Measurements from ENCODE around the gene APLNR.
A peak's percentile ranks its signal among the peaks of the same experiment; 100 is the strongest.
"Not testable (repeated sequence)": the region's sequence is repeated elsewhere in the genome, so short reads cannot be mapped to it uniquely, and the experiment has no call there.

APLNR gene

DNA sequence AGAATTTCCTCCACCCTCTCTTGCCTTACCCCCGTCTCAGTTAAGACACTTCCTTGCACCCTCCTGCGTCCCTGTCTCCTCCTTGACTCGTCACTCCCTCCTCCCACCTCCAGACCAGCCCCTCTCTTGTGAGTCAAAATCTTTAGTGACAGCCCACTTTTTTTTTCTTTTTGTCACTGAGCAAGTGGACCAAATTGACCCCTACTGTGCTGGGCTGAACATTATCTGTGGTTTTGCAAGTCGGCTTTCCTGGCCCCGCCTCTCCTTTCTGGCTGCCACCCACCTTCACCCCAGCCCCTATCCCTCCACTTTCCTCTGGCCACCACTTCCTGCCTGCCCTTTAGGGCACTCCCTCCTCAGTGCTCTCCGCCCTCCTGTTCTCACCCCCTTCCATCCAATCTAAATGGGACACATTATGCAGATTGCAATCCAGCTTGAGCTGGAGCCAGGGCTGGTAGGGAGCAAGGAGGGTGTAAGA lies at the start of gene APLNR:
TSS of gene APLNR (minus strand) at position 47 of the 478 bp plus-strand sequence. CDS start 246 bp downstream, outside the sequence.
- no peak within 1 kb of the TSS for H3K4me3 ChIP-seq (replicated peaks; ENCODE audit: low read depth, low read length)
- DNase-seq (ENCODE audit: low read depth), result no peak
- TF ChIP-seq, protein P1, sequence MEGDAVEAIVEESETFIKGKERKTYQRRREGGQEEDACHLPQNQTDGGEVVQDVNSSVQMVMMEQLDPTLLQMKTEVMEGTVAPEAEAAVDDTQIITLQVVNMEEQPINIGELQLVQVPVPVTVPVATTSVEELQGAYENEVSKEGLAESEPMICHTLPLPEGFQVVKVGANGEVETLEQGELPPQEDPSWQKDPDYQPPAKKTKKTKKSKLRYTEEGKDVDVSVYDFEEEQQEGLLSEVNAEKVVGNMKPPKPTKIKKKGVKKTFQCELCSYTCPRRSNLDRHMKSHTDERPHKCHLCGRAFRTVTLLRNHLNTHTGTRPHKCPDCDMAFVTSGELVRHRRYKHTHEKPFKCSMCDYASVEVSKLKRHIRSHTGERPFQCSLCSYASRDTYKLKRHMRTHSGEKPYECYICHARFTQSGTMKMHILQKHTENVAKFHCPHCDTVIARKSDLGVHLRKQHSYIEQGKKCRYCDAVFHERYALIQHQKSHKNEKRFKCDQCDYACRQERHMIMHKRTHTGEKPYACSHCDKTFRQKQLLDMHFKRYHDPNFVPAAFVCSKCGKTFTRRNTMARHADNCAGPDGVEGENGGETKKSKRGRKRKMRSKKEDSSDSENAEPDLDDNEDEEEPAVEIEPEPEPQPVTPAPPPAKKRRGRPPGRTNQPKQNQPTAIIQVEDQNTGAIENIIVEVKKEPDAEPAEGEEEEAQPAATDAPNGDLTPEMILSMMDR (IDR thresholded peaks at IDR 0.05; ENCODE audit: low read length, missing control alignments), result no peak

DNA sequence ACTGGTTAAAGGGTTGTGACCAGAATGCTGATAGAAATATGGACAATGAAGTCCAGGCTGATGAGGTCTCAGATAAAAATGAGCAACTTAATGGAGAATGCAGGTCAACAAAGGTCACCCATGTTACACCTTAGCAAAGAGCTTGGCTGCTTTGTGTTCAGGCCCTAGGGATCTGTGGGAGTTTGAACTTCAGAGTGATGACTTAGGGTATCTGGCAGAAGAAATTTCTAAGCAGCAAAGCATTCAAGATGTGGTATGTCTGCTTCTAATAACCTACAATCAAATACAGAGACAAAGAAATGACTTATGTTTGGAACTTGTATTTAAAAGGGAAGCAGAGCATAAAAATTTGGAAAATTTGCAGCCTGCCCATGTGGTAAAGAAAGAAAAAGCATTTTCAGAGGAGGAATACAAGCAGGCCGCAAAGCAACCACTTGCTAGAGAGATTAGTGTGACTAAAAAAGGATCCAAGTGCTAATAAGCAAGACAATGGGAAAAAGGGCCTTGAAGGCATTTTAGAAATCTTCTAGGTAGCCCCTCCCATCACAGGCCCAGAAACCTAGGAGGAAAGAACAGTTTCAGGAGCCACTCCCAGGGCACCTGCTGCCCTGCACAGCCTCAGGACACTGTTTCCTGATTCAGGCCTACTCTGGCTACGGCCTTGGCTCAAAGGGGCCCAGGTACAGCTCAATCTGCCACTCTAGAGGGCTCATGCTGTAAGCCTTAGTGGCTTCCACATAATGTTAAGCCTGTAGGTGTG lies 46.4 kb upstream of the APLNR start:
- TF ChIP-seq, protein P1 (IDR thresholded peaks at IDR 0.05; ENCODE audit: low read length, missing control alignments), result no peak
- no peak for DNase-seq (ENCODE audit: low read depth)
- no peak overlapping the region for H3K4me3 ChIP-seq (replicated peaks; ENCODE audit: low read depth, low read length)

DNA sequence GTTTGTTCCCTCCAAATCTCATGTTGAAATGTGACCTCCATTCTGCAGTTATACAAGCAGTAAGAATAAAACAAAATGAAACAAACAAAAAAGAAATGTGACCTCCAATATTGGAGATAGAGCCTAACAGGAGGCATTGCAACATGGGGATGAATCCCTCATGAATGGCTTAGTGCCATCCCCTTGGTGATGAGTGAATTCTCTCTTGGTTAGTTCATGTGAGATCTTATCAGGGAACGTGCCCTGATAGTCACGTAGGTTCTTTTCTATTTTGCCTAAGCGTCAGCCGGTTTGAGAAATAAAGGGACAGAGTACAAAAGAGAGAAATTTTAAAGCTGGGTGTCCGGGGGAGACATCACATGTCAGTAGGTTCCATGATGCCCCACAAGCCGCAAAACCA lies 44.5 kb upstream of the APLNR start:
- DNase-seq (ENCODE audit: low read depth); H3K4me3 ChIP-seq (replicated peaks; ENCODE audit: low read depth, low read length): not testable (repeated sequence)

DNA sequence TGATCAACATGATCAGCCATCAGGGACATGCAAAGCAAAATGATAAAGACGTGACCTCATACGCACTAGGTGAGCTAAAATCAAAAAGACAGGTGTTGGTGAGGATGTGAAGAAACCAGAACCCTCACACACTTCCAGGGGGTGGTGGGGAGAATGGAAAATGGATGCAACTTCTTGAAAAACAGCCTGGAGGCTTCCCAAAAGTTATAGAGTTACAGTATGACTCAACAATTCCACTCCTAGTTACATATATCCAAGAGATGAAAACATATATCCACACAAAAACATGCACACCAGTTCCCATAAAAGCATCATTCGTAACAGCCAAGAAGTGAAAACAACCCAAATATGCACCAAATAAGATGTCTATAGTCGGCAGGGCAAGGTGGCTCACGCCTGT lies 42.1 kb upstream of the APLNR start:
- peak; percentile 62 for DNase-seq (ENCODE audit: low read depth)
- H3K4me3 ChIP-seq (replicated peaks; ENCODE audit: low read depth, low read length), result no peak overlapping the region
- TF ChIP-seq, protein P1 (IDR thresholded peaks at IDR 0.05; ENCODE audit: low read length, missing control alignments), result no peak

DNA sequence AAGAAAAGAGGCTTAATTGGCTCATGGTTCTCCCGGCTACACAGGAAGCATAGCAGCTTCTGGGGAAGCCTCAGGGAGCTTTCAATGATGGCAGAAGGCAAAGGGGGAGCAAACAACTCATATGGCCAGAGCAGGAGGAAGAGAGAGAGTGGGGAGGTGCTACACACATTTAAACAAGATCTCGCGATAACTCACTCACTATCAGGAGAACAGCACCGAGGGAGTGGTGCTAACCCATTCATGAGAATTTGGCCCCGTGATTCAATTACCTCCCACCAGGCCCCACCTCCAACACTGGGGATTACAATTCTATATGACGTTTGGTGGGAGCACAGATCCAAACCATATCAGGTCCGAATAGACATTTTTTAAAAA lies 41.7 kb upstream of the APLNR start:
- TF ChIP-seq, protein P1 (IDR thresholded peaks at IDR 0.05; ENCODE audit: low read length, missing control alignments), result no peak
- no peak overlapping the region for H3K4me3 ChIP-seq (replicated peaks; ENCODE audit: low read depth, low read length)
- no peak for DNase-seq (ENCODE audit: low read depth)

DNA sequence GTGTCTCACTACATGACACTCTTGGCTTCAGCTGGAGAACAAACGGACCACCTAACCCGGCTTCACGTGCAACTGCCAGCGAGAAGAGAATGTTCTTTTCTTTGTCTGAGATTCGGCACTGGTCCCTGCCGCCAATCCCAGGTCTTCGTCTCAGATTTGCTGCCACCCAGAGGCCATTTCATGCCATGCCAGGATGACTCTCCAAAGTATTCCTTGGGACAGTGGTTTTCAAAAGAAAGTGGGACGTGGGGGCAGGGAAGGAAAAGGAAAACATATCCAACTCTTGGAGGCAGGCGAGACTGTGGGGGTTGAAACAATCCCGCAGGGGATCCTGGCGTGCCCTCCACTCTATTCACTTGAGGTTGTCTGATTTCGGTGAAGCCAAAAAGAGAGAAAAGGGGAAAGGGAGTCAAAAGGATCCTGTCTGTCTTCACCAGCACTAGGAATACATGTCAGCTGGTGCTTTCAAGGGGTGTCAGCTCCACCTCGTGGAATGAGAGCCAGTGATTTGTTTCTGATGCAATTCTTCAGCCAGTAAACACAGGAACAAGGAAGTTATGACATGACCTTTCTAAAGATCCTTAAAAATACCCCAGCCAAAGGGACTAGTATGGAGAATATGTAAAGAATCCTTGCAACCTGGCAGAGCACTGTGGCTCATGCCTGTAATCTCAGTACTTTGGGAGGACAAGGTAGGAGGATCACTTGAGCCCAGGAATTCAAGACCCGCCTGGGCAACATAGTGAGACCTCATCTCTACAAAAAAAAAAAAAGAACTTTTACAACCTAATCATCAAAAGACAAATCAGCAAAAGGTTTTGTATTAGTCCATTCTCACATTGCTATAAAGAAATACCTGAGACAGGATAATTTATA lies 41.0 kb upstream of the APLNR start:
- peak; percentile 94 for DNase-seq (ENCODE audit: low read depth)
- H3K4me3 ChIP-seq (replicated peaks; ENCODE audit: low read depth, low read length), result peak overlapping the region; percentile 17
- TF ChIP-seq, protein P1 (IDR thresholded peaks at IDR 0.05; ENCODE audit: low read length, missing control alignments), result peak; percentile 89

DNA sequence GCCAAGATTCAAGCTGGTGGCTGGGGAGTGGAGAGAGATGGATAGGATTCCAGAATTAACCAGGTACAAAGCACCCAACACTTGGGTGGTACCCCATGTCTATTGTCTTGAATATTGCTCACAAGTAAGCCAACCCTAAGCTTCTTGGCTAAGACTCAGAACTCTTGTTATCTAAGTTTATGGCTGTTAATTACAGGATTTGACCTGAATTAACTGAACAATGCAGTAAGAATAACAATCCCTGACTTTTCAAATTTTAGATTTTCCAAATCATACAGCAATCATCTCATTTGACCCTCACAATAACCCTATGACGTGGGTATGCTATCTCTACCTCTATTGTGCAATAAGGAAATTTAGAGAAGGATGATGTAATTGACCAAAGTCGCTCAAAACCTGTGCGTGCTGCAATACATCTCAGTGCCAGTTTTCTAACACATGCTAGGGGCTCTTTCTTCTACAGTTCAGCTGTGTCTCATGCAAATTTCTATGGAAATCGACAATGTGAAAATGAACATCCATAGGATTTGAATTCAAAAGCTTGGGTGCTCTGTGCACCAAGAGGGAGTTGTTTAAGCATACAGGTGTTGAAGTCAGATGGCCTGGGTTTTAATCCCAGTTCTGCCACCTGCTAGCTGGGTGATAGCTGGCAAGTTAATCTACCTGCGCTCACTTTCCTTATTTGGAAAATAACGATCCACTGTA lies 40.1 kb upstream of the APLNR start:
- DNase-seq (ENCODE audit: low read depth), result peak; percentile 83
- peak overlapping the region; percentile 17 for H3K4me3 ChIP-seq (replicated peaks; ENCODE audit: low read depth, low read length)
- TF ChIP-seq, protein P1 (IDR thresholded peaks at IDR 0.05; ENCODE audit: low read length, missing control alignments), result no peak
